Progenitor cell of endocrine pancreas (in vitro differentiated cells): ENCODE data around the gene TBC1D22B. TPM values are rescaled to one million over a fixed set of nuclear protein-coding genes. Genes with fewer than 3 reads are reported as not detected.
A peak's percentile ranks its signal among the peaks of the same experiment; 100 is the strongest.

ENCODE experiments used
- DNase-seq: peaks from one replicate; pipeline ENCODE4 v3.0.0; 2021; ENCODE audit warnings: low spot score; ENCODE audit not compliant: unreplicated experiment
- H3K27ac Mint-ChIP-seq: 2 replicates; pipeline ENCODE4 v1.8.0; 2021; ENCODE audit warnings: mild to moderate bottlenecking, moderate library complexity, mixed read lengths
- H3K27me3 Mint-ChIP-seq: 2 replicates; pipeline ENCODE4 v1.8.0; 2021; ENCODE audit warnings: mixed read lengths
- H3K36me3 Mint-ChIP-seq: 2 replicates; pipeline ENCODE4 v1.8.0; 2022; ENCODE audit warnings: mixed read lengths; ENCODE audit not compliant: insufficient read depth
- H3K4me1 Mint-ChIP-seq: 2 replicates; pipeline ENCODE4 v1.8.0; 2021; ENCODE audit warnings: low read depth, mixed read lengths
- H3K4me3 Mint-ChIP-seq: 2 replicates; pipeline ENCODE4 v1.8.0; 2021; ENCODE audit warnings: low read depth, mild to moderate bottlenecking, moderate library complexity, mixed read lengths
- H3K9me3 Mint-ChIP-seq: 2 replicates; pipeline ENCODE4 v1.8.0; 2021; ENCODE audit warnings: low read depth, mixed read lengths
- total RNA-seq: library from RNA; stranded (reverse); gene quantifications from 2 replicates; pipeline ENCODE4 v1.2.1, GENCODE V29; 2021
- TF ChIP-seq, protein P1 (sequence below): fragments of 200-600 bp; sonication (generic); IDR thresholded peaks from one replicate; pipeline ENCODE4 v1.5.0; 2021; ENCODE audit warnings: antibody characterized with exemption, mild to moderate bottlenecking; ENCODE audit not compliant: unreplicated experiment

TBC1D22B gene
- total RNA-seq, 1 donor from 2014 or later: 17.1 TPM

DNA sequence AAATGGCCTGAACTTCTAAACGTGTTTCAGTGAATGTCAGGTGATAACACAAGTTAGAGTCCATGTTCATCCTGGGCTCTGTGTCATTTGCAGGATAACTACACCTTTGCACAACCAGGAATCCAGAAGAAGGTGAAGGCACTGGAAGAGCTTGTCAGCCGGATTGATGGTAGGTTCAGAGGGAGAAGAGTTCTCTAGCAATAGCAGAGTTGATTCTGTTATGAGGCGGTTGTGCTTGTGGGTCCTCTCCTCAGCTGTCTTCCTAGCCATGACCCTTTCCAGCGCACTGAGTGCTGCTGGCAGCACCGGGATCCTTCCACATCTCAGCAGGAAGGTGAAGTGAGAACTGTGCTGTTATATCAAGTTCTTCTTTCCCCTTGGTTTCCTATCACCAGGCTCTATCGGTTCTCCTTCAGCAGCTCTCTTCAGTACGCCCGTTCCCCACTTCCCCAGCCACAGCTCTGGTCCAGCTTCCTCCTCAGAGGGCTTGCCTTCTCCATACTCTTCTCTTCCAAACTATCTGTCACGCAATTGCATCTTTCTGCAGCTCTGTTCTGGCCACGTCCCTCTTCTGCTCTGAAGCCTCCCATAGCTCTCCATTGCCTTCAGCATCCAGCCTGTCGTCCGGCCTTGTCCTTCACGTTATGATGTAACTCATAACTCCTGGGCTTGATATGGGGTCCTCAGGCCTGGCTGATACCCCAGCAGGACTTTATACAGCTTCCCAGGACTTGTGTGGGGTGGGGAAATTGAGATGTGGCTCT is 56.3 kb downstream of the TBC1D22B start:
- Mint-ChIP-seq H3K4me3 (no peak overlapping the region), H3K27me3 (no peaks in the 10 kb centered on the region), H3K9me3 (no peaks in the 10 kb centered on the region), H3K4me1 (peaks cover 5% of the 10 kb centered on the region), H3K27ac (no peak overlapping the region), H3K36me3 (peaks cover 11% of the 10 kb centered on the region)
- TF ChIP-seq, protein P1, sequence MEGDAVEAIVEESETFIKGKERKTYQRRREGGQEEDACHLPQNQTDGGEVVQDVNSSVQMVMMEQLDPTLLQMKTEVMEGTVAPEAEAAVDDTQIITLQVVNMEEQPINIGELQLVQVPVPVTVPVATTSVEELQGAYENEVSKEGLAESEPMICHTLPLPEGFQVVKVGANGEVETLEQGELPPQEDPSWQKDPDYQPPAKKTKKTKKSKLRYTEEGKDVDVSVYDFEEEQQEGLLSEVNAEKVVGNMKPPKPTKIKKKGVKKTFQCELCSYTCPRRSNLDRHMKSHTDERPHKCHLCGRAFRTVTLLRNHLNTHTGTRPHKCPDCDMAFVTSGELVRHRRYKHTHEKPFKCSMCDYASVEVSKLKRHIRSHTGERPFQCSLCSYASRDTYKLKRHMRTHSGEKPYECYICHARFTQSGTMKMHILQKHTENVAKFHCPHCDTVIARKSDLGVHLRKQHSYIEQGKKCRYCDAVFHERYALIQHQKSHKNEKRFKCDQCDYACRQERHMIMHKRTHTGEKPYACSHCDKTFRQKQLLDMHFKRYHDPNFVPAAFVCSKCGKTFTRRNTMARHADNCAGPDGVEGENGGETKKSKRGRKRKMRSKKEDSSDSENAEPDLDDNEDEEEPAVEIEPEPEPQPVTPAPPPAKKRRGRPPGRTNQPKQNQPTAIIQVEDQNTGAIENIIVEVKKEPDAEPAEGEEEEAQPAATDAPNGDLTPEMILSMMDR: no peak
- DNase-seq: no peak

DNA sequence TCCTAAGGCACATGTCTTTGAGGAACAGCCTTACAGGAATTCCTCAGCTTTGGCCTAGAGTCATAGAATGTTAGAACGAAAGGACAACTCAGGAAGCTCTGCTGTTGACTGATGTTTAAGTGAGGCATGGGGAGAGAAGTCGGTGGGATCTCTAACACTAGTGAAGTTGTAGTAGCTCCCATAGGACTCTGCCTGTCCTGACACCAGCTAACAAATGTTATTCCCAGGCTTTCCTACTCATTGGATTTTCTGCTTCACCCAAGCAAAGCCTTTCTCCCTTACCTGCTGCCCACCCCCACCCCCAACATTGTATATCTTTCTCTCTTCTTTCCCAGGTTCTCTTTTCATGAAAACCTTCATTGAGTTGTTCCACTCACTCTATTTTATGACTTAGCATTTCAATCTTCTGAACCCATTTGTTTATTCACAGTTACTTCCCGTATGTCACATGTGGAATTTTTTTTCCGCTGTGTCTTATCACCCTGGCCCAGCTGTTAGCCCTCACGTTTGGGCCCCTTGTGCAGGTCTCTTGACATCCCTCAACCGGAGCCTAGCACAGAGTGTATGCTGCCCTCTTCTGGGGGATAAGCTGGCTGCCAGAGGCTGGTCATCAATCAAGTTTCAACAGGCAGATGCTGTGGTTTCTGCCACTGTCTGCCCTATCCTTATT is 57.0 kb downstream of the TBC1D22B start:
- H3K27me3 Mint-ChIP-seq: no peaks in the 10 kb centered on the region
- H3K9me3 Mint-ChIP-seq: no peaks in the 10 kb centered on the region
- peaks cover 5% of the 10 kb centered on the region for H3K4me1 Mint-ChIP-seq
- peak overlapping the region; percentile 25 for H3K27ac Mint-ChIP-seq
- no peak overlapping the region for H3K4me3 Mint-ChIP-seq
- TF ChIP-seq, protein P1: peak; percentile 56
- peaks cover 10% of the 10 kb centered on the region for H3K36me3 Mint-ChIP-seq
- DNase-seq: no peak

GRCh38 chr6:37315157-37315515 is 57.6 kb downstream of the TBC1D22B start:
- DNase-seq: no peak
- TF ChIP-seq, protein P1: no peak
- Mint-ChIP-seq H3K27me3 (no peaks in the 10 kb centered on the region), H3K4me3 (no peak overlapping the region), H3K27ac (no peak overlapping the region), H3K36me3 (peaks cover 10% of the 10 kb centered on the region), H3K9me3 (no peaks in the 10 kb centered on the region), H3K4me1 (peaks cover 5% of the 10 kb centered on the region)

DNA sequence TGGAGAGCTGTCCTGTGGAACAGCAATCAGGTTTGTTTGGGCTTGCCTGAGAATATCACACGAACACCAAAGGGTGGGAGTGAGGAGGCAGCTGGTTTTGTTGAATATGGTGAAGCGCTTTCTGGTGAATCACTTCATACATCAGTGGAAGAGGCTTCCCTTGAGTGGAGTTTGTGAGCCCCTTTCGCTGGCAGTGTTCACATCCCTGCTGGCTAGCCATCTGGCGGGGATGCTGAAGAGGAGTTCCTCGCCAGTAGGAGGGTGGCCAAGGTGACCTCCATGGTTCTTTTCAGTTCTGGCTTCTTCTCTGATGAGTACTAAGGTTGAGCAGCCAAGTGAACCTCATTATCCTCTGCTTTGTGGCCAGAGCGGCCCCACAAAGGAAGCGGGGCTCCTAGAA is 58.5 kb downstream of the TBC1D22B start:
- H3K4me3 Mint-ChIP-seq: no peak overlapping the region
- peaks cover 10% of the 10 kb centered on the region for H3K36me3 Mint-ChIP-seq
- no peak overlapping the region for H3K27ac Mint-ChIP-seq
- H3K9me3 Mint-ChIP-seq: no peaks in the 10 kb centered on the region
- H3K4me1 Mint-ChIP-seq: peaks cover 5% of the 10 kb centered on the region
- TF ChIP-seq, protein P1: no peak
- no peak for DNase-seq
- H3K27me3 Mint-ChIP-seq: no peaks in the 10 kb centered on the region

DNA sequence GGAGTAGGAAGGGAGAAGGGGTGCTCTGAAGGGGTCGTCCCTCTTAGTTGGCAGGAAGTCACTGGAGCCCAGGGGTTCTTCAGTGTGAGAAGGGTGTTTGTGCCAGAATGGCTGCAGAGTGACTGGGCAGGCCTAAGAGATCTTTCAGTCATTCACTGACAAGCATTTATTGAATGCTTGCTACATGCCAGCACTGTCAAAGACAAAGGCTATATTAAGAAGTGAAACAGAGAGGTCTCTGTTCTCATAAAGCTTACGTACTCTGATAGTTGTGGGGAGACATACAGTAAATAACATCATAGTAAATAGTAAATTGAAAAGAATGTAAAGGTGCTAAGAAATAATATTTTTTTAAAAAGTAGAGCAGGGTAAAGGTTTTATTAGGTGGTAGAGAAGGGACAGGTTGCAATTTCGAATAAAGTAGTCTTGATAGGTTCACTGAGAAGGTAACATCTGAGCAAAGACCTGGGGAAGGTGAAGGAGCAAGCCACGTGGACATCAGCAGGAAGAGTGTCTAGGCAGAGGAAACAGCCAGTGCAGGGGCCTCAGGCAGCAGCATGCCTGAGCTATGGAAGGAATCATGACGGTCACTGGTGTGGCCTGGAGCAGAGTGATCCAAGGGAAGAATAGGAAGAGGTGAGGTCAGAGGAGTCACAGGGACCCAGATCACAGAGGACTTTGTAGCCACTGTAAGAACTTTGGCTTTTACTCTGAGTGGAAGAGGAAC is 59.9 kb downstream of the TBC1D22B start:
- H3K4me3 Mint-ChIP-seq: no peak overlapping the region
- H3K9me3 Mint-ChIP-seq: no peaks in the 10 kb centered on the region
- no peak overlapping the region for H3K27ac Mint-ChIP-seq
- TF ChIP-seq, protein P1: no peak
- H3K4me1 Mint-ChIP-seq: peaks cover 2% of the 10 kb centered on the region
- H3K36me3 Mint-ChIP-seq: peaks cover 14% of the 10 kb centered on the region
- no peak for DNase-seq
- H3K27me3 Mint-ChIP-seq: no peaks in the 10 kb centered on the region
